Upper lobe of right lung (tissue), 1 donor: Measurements from ENCODE around the gene TMEM255B. TPM values are rescaled to one million over a fixed set of nuclear protein-coding genes. Genes with fewer than 3 reads are reported as not detected.
A peak's percentile ranks its signal among the peaks of the same experiment; 100 is the strongest.

Experiments
- ATAC-seq: fragments of 200-7000 bp; cut with Tn5 transposase; one replicate; pipeline ENCODE4 v1.9.1; 2020; ENCODE audit warnings: mild to moderate bottlenecking, moderate library complexity
- DNase-seq: peaks from one replicate; pipeline ENCODE4 v3.0.0-alpha.2; 2020
- H3K27ac ChIP-seq: fragments of 200-600 bp; one replicate; pipeline ENCODE4 v1.8.0; 2022
- H3K27me3 ChIP-seq: fragments of 200-600 bp; one replicate; pipeline ENCODE4 v1.8.0; 2022; ENCODE audit warnings: mild to moderate bottlenecking
- H3K36me3 ChIP-seq: fragments of 200-600 bp; one replicate; pipeline ENCODE4 v1.8.0; 2022
- H3K4me1 ChIP-seq: fragments of 200-600 bp; one replicate; pipeline ENCODE4 v1.8.0; 2022
- H3K4me3 ChIP-seq: fragments of 200-600 bp; one replicate; pipeline ENCODE4 v1.8.0; 2022; ENCODE audit warnings: mild to moderate bottlenecking
- H3K9me3 ChIP-seq: fragments of 200-600 bp; one replicate; pipeline ENCODE4 v1.8.0; 2022
- intact Hi-C: fragments of 100-400 bp; cut with DNase I; formaldehyde crosslinking; loops from one replicate; pipeline ENCODE4 v1.11.0; 2022
- total RNA-seq: library from RNA; stranded (reverse); fragmentation: NEBNext Ultra II Directional; extraction: Animal tissue kit (Norgen Biotek cat#: 25700); gene quantifications from one replicate; pipeline ENCODE4 v1.2.1, GENCODE V29; 2021
- TF ChIP-seq, protein P1 (sequence below): fragments of 200-600 bp; IDR thresholded peaks from one replicate; pipeline ENCODE4 v1.8.0; 2022; ENCODE audit warnings: antibody characterized with exemption
- donor health status: DM: no; HTN: yes; CAD: no; lungs with severe emphysema.

The TMEM255B gene
- total RNA-seq, 1 donor from 2014 or later: 43.6 TPM

DNA sequence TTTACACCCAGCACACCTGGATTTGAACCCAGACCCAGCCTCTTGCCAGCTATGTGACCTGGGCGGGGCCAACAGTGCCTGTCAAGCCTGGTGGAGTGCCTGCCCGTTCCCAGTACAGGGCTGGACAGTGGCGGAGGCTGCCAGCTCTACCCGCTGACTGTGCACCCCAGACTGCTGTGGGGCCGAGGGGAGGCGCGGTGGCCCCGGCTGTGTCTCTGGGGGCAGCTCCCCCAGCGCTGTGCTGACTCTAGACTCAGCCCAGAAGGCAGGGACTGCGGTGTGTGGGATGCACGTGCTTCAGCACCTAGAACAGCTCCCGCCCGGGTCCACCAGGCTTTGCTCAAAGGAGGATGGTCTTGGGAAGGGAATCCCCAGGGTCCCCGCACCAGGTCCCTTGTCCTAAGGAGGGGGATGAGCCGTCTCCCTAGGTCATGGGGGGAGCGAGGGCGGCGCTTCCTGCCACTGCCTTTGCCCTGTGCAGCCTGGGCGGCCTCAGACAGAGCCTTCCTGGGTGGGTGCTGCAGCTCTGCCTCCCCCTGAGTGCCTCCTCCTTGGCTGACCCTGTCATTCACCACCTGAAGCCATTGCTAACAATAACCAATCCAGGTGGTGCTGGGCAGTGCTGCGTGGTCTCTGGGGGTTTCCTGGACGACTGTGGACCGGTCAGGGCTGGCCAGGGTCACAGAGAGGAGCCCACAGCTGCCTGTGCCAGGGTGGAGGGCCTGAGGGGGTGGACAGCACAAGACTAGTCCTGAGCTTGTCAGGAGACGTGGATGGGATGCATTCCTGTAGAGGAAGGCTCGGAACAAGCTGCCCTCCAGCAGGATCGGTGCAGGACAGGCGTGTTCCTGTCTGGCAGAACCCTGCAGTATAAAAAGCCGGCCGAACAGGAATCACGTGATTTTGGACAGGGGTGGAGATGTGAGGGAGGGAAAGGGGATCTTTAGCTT, 18.6 kb downstream of the TMEM255B start:
- intact Hi-C loops: no loop called here
- H3K9me3 ChIP-seq: no peaks in the 10 kb centered on the region
- H3K4me3 ChIP-seq: no peak overlapping the region
- no peaks in the 10 kb centered on the region for H3K36me3 ChIP-seq
- no peaks in the 10 kb centered on the region for H3K27me3 ChIP-seq
- H3K4me1 ChIP-seq: no peaks in the 10 kb centered on the region
- peak; percentile 60 for ATAC-seq
- TF ChIP-seq, protein P1, sequence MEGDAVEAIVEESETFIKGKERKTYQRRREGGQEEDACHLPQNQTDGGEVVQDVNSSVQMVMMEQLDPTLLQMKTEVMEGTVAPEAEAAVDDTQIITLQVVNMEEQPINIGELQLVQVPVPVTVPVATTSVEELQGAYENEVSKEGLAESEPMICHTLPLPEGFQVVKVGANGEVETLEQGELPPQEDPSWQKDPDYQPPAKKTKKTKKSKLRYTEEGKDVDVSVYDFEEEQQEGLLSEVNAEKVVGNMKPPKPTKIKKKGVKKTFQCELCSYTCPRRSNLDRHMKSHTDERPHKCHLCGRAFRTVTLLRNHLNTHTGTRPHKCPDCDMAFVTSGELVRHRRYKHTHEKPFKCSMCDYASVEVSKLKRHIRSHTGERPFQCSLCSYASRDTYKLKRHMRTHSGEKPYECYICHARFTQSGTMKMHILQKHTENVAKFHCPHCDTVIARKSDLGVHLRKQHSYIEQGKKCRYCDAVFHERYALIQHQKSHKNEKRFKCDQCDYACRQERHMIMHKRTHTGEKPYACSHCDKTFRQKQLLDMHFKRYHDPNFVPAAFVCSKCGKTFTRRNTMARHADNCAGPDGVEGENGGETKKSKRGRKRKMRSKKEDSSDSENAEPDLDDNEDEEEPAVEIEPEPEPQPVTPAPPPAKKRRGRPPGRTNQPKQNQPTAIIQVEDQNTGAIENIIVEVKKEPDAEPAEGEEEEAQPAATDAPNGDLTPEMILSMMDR: no peak
- peak; percentile 56 for DNase-seq
- H3K27ac ChIP-seq: no peak overlapping the region

DNA sequence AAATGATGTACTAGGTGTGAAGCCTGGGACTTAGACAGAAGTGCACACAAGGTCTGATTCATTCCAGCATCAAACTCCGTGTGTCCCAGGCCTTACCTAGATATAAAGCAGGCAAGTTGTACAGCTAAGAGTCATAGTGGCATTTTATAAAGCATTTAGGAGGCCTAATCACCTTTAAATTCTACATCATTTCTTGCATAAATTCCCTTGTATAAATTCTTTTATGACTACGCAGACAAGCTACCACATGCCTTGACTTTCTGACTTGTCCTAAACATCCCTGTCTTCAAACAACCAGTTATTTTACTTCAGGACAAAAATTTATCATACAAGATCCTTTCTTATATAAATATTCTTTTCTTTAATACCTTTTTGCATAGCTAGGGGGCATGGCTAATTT, 22.5 kb downstream of the TMEM255B start:
- no peaks in the 10 kb centered on the region for H3K27me3 ChIP-seq
- no peak for DNase-seq
- TF ChIP-seq, protein P1: no peak

DNA sequence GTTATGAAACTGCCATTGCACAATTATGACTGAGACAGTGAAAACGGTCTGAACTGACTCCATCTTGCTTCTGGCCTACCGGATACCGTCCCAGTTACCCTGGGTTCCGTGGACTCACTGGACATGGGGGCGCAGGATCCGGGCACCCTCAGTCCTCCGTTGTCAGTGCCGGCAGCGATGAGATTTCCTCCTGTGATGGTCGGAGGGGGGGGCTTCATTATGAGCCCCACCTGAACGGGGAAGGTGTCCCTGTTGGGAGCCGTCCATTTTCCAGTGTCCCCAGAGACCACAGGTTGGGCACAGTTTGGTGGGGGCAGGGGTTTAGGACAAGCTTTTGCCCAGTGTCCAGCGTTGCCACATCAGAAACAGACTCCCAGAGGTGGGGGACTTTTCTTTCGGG, 23.4 kb downstream of the TMEM255B start:
- TF ChIP-seq, protein P1: no peak
- H3K4me3 ChIP-seq: no peak overlapping the region
- H3K4me1 ChIP-seq: no peaks in the 10 kb centered on the region
- no peak for ATAC-seq
- H3K27ac ChIP-seq: no peak overlapping the region
- no peaks in the 10 kb centered on the region for H3K36me3 ChIP-seq
- peak; percentile 27 for DNase-seq
- no peaks in the 10 kb centered on the region for H3K9me3 ChIP-seq
- H3K27me3 ChIP-seq: no peaks in the 10 kb centered on the region
- intact Hi-C loops: no loop called here

More for the DNA sequence above, 22.5 kb downstream of the TMEM255B start:
- Histone ChIP-seq H3K4me1 (no peaks in the 10 kb centered on the region), H3K4me3 (no peak overlapping the region), H3K9me3 (no peaks in the 10 kb centered on the region), H3K27ac (no peak overlapping the region), H3K36me3 (no peaks in the 10 kb centered on the region)
- intact Hi-C loops: no loop called here
- no peak for ATAC-seq

DNA sequence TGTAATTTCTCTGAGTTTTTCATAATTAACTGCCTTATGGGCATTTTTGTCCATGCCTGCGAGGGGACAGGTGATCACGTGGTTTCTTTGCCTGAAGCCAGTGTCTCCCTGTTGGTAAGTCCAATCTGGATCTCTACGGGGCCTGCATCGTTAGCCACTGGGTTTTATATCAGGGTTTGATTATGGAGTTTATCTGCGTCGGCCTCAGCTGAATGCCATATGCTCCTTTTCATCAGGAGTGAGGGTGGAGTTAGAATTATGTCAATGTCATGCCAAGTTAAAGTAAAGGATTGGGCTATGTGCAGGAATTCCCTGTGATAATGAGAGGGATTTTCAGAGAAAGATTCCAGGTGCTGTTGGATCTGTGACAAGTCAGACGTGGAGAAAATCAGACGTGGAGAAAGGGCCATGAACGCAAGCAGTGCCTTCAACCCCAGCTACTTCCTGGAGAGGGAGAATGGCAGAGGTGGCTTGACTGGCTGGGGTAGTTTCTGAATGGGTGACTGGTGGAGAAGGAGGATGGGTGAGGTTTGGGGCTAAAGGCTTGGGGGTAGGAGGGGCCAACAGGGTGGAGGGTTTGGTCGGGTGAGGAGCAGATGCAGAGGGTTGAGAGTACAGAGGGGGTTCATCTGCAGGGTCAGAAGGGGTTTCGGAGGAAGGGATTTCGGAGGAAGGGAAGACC, 24.3 kb downstream of the TMEM255B start:
- DNase-seq (peak; percentile 11), ATAC-seq (no peak)
- Histone ChIP-seq H3K27me3 (no peaks in the 10 kb centered on the region), H3K4me3 (no peak overlapping the region), H3K4me1 (no peaks in the 10 kb centered on the region), H3K27ac (no peak overlapping the region), H3K9me3 (no peaks in the 10 kb centered on the region), H3K36me3 (no peaks in the 10 kb centered on the region)
- TF ChIP-seq, protein P1: no peak
- intact Hi-C loops: no loop called here

DNA sequence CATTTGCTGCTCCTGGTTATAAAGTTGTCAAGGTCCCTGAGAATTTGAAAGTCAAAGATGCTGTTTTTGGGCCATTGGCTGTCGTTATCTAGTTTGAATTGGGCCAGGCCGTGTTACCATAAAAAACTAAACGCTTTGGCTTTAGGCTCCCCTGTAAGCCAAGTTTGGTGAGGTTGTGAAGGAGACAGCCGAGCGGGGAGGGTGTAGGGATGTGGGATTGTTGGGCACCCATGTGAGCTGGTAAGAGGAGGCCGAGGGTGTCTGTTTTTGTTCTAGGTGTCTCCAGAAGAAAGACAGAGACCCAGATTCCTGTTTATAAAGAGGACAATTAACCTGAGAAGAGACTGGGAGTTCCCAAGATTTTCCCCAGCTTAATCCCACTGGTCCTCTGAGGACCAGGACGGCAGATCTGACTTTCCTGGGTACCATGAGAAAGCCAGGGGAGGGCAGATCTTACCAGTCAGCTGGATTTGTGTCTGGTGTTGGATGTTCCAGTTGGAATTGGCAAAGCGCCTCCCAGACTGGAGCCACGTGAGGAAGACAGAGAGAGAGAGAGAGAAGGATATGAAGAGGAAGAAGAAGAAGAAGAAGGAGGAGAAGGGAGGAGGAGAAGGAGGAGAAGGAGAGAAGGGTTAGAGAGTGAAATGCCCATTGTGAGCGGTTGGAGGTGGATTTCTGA, 25.1 kb downstream of the TMEM255B start:
- peak; percentile 40 for DNase-seq
- Histone ChIP-seq H3K27me3 (no peaks in the 10 kb centered on the region), H3K9me3 (no peaks in the 10 kb centered on the region), H3K4me3 (no peak overlapping the region), H3K4me1 (no peaks in the 10 kb centered on the region), H3K27ac (no peak overlapping the region), H3K36me3 (no peaks in the 10 kb centered on the region)
- ATAC-seq: no peak
- TF ChIP-seq, protein P1: no peak
- intact Hi-C loops: no loop called here
